ENCODE measurements around the gene GLG1.
"Not testable (repeated sequence)": the region's sequence is repeated elsewhere in the genome, so short reads cannot be mapped to it uniquely, and the experiment has no call there.

DNA sequence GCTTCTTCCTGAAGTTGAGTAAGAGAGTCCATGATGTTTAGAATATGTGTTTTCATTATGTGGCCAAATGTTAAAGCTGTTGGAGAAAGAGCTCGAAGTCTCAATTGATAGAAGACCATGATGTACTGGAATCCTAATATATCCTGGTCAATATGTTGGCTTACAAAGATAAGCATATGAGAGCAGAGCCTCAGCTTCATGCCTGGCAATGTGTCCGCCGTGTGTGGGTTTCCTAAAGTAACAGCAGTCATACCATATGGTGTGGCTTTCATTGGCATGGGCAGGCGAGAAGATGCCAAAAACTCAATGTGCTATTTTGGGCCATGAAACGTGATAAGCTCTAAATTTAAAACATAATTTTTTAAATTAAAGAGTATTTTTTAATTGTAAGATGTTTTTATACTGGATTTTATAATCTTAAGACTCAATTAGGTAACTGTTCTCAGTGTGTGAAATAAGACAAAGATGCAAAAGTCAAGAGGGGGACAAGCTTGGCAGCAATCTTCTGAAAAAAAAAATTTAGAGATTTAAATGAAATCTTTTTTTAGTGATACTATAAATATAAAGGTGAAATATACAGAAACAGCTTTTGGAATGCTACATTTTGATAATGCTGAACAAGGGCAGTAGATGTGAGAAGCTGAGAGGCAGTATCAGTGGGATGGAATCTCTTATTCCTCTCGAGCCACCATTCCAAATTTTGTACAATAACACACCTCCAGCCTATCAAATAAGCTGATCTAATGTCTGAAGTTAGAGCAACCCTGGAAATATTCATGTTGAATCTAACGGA lies 56.5 kb downstream of the GLG1 start:
- TF ChIP-seq, protein P1, sequence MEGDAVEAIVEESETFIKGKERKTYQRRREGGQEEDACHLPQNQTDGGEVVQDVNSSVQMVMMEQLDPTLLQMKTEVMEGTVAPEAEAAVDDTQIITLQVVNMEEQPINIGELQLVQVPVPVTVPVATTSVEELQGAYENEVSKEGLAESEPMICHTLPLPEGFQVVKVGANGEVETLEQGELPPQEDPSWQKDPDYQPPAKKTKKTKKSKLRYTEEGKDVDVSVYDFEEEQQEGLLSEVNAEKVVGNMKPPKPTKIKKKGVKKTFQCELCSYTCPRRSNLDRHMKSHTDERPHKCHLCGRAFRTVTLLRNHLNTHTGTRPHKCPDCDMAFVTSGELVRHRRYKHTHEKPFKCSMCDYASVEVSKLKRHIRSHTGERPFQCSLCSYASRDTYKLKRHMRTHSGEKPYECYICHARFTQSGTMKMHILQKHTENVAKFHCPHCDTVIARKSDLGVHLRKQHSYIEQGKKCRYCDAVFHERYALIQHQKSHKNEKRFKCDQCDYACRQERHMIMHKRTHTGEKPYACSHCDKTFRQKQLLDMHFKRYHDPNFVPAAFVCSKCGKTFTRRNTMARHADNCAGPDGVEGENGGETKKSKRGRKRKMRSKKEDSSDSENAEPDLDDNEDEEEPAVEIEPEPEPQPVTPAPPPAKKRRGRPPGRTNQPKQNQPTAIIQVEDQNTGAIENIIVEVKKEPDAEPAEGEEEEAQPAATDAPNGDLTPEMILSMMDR (IDR thresholded peaks at IDR 0.05; ENCODE audit: low read length): not testable (repeated sequence)
- TF ChIP-seq EZH2 (optimal IDR thresholded peaks at IDR 0.05; ENCODE audit: low read depth, low read length); EZH2phosphoT487 (IDR thresholded peaks at IDR 0.05; ENCODE audit: low read length): not testable (repeated sequence)
